H9 (cell line): ENCODE data around the gene CDADC1. TPM values are rescaled to one million over a fixed set of nuclear protein-coding genes. Genes with fewer than 3 reads are reported as not detected.

Experiments used
- DNase-seq: peaks from one replicate; pipeline ENCODE4 v3.0.0-alpha.2; 2017
- H2AFZ ChIP-seq: one replicate; pipeline ENCODE4 v1.6.1; 2013; ENCODE audit warnings: mild to moderate bottlenecking, low read length, control low read depth, moderate library complexity
- H2AK5ac ChIP-seq: 2 replicates; pipeline ENCODE4 v1.6.1; 2013; ENCODE audit warnings: low read length, control low read depth, mixed read lengths; ENCODE audit not compliant: insufficient read length
- H2BK120ac ChIP-seq: one replicate; pipeline ENCODE4 v1.6.1; 2013; ENCODE audit warnings: low read depth, mild to moderate bottlenecking, low read length, control low read depth, inconsistent platforms; ENCODE audit not compliant: poor library complexity, severe bottlenecking
- H2BK12ac ChIP-seq: 2 replicates; pipeline ENCODE4 v1.6.1; 2013; ENCODE audit warnings: low read length, control low read depth, mixed read lengths, low read depth; ENCODE audit not compliant: insufficient read length
- H2BK15ac ChIP-seq: 2 replicates; pipeline ENCODE4 v1.6.1; 2013; ENCODE audit warnings: low read depth, low read length, control low read depth
- H2BK20ac ChIP-seq: one replicate; pipeline ENCODE4 v1.6.1; 2013; ENCODE audit warnings: low read depth, mild to moderate bottlenecking, low read length, control low read depth, inconsistent platforms; ENCODE audit not compliant: poor library complexity, severe bottlenecking
- H2BK5ac ChIP-seq: 2 replicates; pipeline ENCODE4 v1.6.1; 2013; ENCODE audit warnings: low read length, control low read depth, mixed read lengths; ENCODE audit not compliant: insufficient read length
- H3K14ac ChIP-seq: 2 replicates; pipeline ENCODE4 v1.6.1; 2013; ENCODE audit warnings: low read length, control low read depth; ENCODE audit not compliant: insufficient read depth
- H3K18ac ChIP-seq: 2 replicates; pipeline ENCODE4 v1.6.1; 2013; ENCODE audit warnings: low read depth, mild to moderate bottlenecking, mixed read lengths, low read length, control low read depth; ENCODE audit not compliant: insufficient read length
- H3K23ac ChIP-seq: 2 replicates; pipeline ENCODE4 v1.6.1; 2013; ENCODE audit warnings: low read length, control low read depth, mixed read lengths, low read depth; ENCODE audit not compliant: insufficient read length
- H3K23me2 ChIP-seq: 2 replicates; pipeline ENCODE4 v1.6.1; 2013; ENCODE audit warnings: low read depth, mild to moderate bottlenecking, mixed read lengths, low read length, control low read depth; ENCODE audit not compliant: insufficient read length, poor library complexity, severe bottlenecking
- H3K27ac ChIP-seq: 2 replicates; pipeline ENCODE4 v1.5.1; 2013; ENCODE audit warnings: low read length, control low read depth, mixed read lengths, low read depth; ENCODE audit not compliant: insufficient read length
- H3K27me3 ChIP-seq: 2 replicates; pipeline ENCODE4 v1.6.1; 2013; ENCODE audit warnings: low read length, control low read depth, inconsistent platforms; ENCODE audit not compliant: insufficient read depth
- H3K4ac ChIP-seq: 2 replicates; pipeline ENCODE4 v1.6.1; 2013; ENCODE audit warnings: low read depth, mild to moderate bottlenecking, control low read depth, inconsistent platforms, low read length, moderate library complexity
- H3K4me1 ChIP-seq: 2 replicates; pipeline ENCODE4 v1.6.1; 2013; ENCODE audit warnings: low read length, control low read depth, inconsistent platforms; ENCODE audit not compliant: insufficient read depth
- H3K4me2 ChIP-seq: 2 replicates; pipeline ENCODE4 v1.6.1; 2013; ENCODE audit warnings: low read length, control low read depth, mixed read lengths; ENCODE audit not compliant: insufficient read length, insufficient read depth
- H3K56ac ChIP-seq: 2 replicates; pipeline ENCODE4 v1.6.1; 2013; ENCODE audit warnings: low read depth, mild to moderate bottlenecking, mixed read lengths, low read length, control low read depth; ENCODE audit not compliant: insufficient read length
- H3K79me1 ChIP-seq: 2 replicates; pipeline ENCODE4 v1.6.1; 2013; ENCODE audit warnings: low read depth, mild to moderate bottlenecking, moderate library complexity, low read length, control low read depth, inconsistent platforms; ENCODE audit not compliant: insufficient read depth, poor library complexity, severe bottlenecking
- H3K79me2 ChIP-seq: 2 replicates; pipeline ENCODE4 v1.6.1; 2013; ENCODE audit warnings: low read length, control low read depth, inconsistent platforms; ENCODE audit not compliant: insufficient read depth
- H3K9ac ChIP-seq: 2 replicates; pipeline ENCODE4 v1.6.1; 2013; ENCODE audit warnings: low read length, control low read depth, mixed read lengths; ENCODE audit not compliant: insufficient read length; ENCODE audit errors: extremely low read depth
- H3K9me3 ChIP-seq: one replicate; pipeline ENCODE4 v1.6.1; 2013; ENCODE audit warnings: low read depth, low read length, inconsistent platforms; ENCODE audit not compliant: control insufficient read depth
- H3T11ph ChIP-seq: one replicate; pipeline ENCODE4 v1.6.1; 2013; ENCODE audit warnings: mild to moderate bottlenecking, low read length, control low read depth, inconsistent platforms
- H4K20me1 ChIP-seq: one replicate; pipeline ENCODE4 v1.6.1; 2013; ENCODE audit not compliant: control insufficient read depth, insufficient read length, insufficient read depth
- H4K5ac ChIP-seq: 2 replicates; pipeline ENCODE4 v1.6.1; 2013; ENCODE audit warnings: low read depth, mild to moderate bottlenecking, mixed read lengths, low read length, control low read depth; ENCODE audit not compliant: insufficient read length
- H4K8ac ChIP-seq: replicated peaks from 2 replicates; pipeline ENCODE4 v1.6.1; 2013; ENCODE audit warnings: low read length, control low read depth, mixed read lengths, low read depth; ENCODE audit not compliant: insufficient read length
- H4K91ac ChIP-seq: 2 replicates; pipeline ENCODE4 v1.6.1; 2013; ENCODE audit warnings: low read depth, mild to moderate bottlenecking, moderate library complexity, mixed read lengths, low read length, control low read depth; ENCODE audit not compliant: insufficient read length
- H3K27ac Mint-ChIP-seq, 3 experiments: 2 replicates in 2 of 3; 3 replicates in 1 of 3; pipeline ENCODE4 v1.8.0; 2020 to 2021; ENCODE audit warnings: mixed read lengths in 3 of 3, mild to moderate bottlenecking in 1 of 3, moderate library complexity in 1 of 3
- H3K27me3 Mint-ChIP-seq: 2 replicates; pipeline ENCODE4 v1.8.0; 2021; ENCODE audit warnings: low read depth, mild to moderate bottlenecking, moderate library complexity, mixed read lengths
- H3K36me3 Mint-ChIP-seq, 3 experiments: 2 replicates in 2 of 3; 3 replicates in 1 of 3; pipeline ENCODE4 v1.8.0; 2020 to 2021; ENCODE audit warnings: low read depth in 3 of 3, mixed read lengths in 3 of 3; ENCODE audit not compliant: insufficient read depth in 1 of 3
- H3K4me1 Mint-ChIP-seq, 2 experiments: 2 replicates each; pipeline ENCODE4 v1.8.0; 2020; ENCODE audit warnings: mixed read lengths in 2 of 2
- H3K4me3 Mint-ChIP-seq, 2 experiments: 2 replicates in 1 of 2; 3 replicates in 1 of 2; pipeline ENCODE4 v1.8.0; 2020 to 2021; ENCODE audit warnings: mild to moderate bottlenecking in 2 of 2, mixed read lengths in 2 of 2, moderate library complexity in 1 of 2
- H3K9me3 Mint-ChIP-seq, 2 experiments: 2 replicates in 1 of 2; 3 replicates in 1 of 2; pipeline ENCODE4 v1.8.0; 2020; ENCODE audit warnings: mild to moderate bottlenecking in 2 of 2, mixed read lengths in 2 of 2, moderate library complexity in 1 of 2
- WGBS: extraction: QIAGEN DNeasy Blood & Tissue Kit; methylation state at CpG from one replicate; pipeline ENCODE4 v1.1.7; 2013; ENCODE audit warnings: missing lambda C conversion rate, low lambda C conversion rate, mixed read lengths; ENCODE audit not compliant: insufficient read length; ENCODE audit errors: extremely low coverage; 5-methylcytosine and 5-hydroxymethylcytosine counted together
- total RNA-seq: library from RNA; stranded (reverse); gene quantifications from 2 replicates; pipeline ENCODE4 v1.2.1, GENCODE V29; 2021
- TF ChIP-seq, protein P1 (sequence below): fragments of 200-600 bp; sonication (generic); conservative IDR thresholded peaks from 3 replicates; pipeline ENCODE4 v1.8.0; 2021; ENCODE audit warnings: antibody characterized with exemption, mild to moderate bottlenecking

The CDADC1 gene
- total RNA-seq, 1 experiment from 2014 or later: 4.9 TPM

GRCh38 chr13:49304763-49305700, 57.3 kb downstream of the CDADC1 start:
- no peak overlapping the region for H2BK5ac ChIP-seq
- no peak overlapping the region for H2BK120ac ChIP-seq
- Mint-ChIP-seq H3K27me3 (no peaks in the 10 kb centered on the region), H3K4me3 (no peak overlapping the region; a peak in 1 of 5 replicates), H3K4me1 (peaks cover 10 to 31% of the 10 kb centered on the region in 2 experiments), H3K27ac (no peak overlapping the region), H3K9me3 (no peaks in the 10 kb centered on the region), H3K36me3 (no peaks in the 10 kb centered on the region)
- H3K9ac ChIP-seq: no peak overlapping the region
- WGBS: no CpG with 5 or more reads among the region's 25 CpGs
- H3K4me2 ChIP-seq: no peak overlapping the region
- no peak overlapping the region for H4K5ac ChIP-seq
- H3K4ac ChIP-seq: no peak overlapping the region
- no peaks in the 10 kb centered on the region for H3K79me1 ChIP-seq
- no peaks in the 10 kb centered on the region for H4K20me1 ChIP-seq
- no peaks in the 10 kb centered on the region for H3K9me3 ChIP-seq
- no peak overlapping the region for H3K18ac ChIP-seq
- no peak for DNase-seq
- no peak overlapping the region for H2BK20ac ChIP-seq
- H2BK15ac ChIP-seq: no peak overlapping the region
- no peaks in the 10 kb centered on the region for H3K27me3 ChIP-seq
- no peaks in the 10 kb centered on the region for H3K4me1 ChIP-seq
- H3K79me2 ChIP-seq: no peaks in the 10 kb centered on the region
- no peak overlapping the region for H2AFZ ChIP-seq
- no peaks in the 10 kb centered on the region for H3K23me2 ChIP-seq
- TF ChIP-seq, protein P1, sequence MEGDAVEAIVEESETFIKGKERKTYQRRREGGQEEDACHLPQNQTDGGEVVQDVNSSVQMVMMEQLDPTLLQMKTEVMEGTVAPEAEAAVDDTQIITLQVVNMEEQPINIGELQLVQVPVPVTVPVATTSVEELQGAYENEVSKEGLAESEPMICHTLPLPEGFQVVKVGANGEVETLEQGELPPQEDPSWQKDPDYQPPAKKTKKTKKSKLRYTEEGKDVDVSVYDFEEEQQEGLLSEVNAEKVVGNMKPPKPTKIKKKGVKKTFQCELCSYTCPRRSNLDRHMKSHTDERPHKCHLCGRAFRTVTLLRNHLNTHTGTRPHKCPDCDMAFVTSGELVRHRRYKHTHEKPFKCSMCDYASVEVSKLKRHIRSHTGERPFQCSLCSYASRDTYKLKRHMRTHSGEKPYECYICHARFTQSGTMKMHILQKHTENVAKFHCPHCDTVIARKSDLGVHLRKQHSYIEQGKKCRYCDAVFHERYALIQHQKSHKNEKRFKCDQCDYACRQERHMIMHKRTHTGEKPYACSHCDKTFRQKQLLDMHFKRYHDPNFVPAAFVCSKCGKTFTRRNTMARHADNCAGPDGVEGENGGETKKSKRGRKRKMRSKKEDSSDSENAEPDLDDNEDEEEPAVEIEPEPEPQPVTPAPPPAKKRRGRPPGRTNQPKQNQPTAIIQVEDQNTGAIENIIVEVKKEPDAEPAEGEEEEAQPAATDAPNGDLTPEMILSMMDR: no peak
- no peak overlapping the region for H3T11ph ChIP-seq
- H3K14ac ChIP-seq: no peak overlapping the region
- no peak overlapping the region for H2BK12ac ChIP-seq
- H4K8ac ChIP-seq: no peak overlapping the region
- no peak overlapping the region for H2AK5ac ChIP-seq
- H3K27ac ChIP-seq: no peak overlapping the region
- H3K56ac ChIP-seq: no peak overlapping the region
- no peak overlapping the region for H3K23ac ChIP-seq
- no peak overlapping the region for H4K91ac ChIP-seq
